ENCODE data around the gene BOD1.

Gene BOD1

GRCh38 chr5:173616577-173617118, at the start of gene BOD1:
BOD1 (minus strand) TSS chr5:173616650; CDS start chr5:173616436, 214 bp downstream.
- peak; percentile 99 for DNase-seq (ENCODE audit: low read depth)

- DNase-seq (ENCODE audit: low read depth): no peak
These were observed 48.9 kb upstream of the BOD1 start for GRCh38 chr5:173665326-173665725.

- no peak for DNase-seq (ENCODE audit: low read depth)
These were observed 47.7 kb upstream of the BOD1 start for GRCh38 chr5:173664154-173664526.

- no peak for DNase-seq (ENCODE audit: low read depth)
These were observed 47.1 kb upstream of the BOD1 start for GRCh38 chr5:173663352-173664153.

GRCh38 chr5:173662581-173663351, 46.3 kb upstream of the BOD1 start:
- no peak for DNase-seq (ENCODE audit: low read depth)

- no peak for DNase-seq (ENCODE audit: low read depth)
These were observed 44.2 kb upstream of the BOD1 start for GRCh38 chr5:173660481-173661280.

GRCh38 chr5:173659423-173659822, 43.0 kb upstream of the BOD1 start:
- DNase-seq (ENCODE audit: low read depth): no peak

GRCh38 chr5:173657741-173658356, 41.4 kb upstream of the BOD1 start:
- DNase-seq (ENCODE audit: low read depth): no peak

- DNase-seq (ENCODE audit: low read depth): no peak
These were observed 38.8 kb upstream of the BOD1 start for GRCh38 chr5:173655196-173655797.

- no peak for DNase-seq (ENCODE audit: low read depth)
These were observed 37.5 kb upstream of the BOD1 start for GRCh38 chr5:173653822-173654523.

GRCh38 chr5:173648308-173648866, 31.9 kb upstream of the BOD1 start:
- DNase-seq (ENCODE audit: low read depth): no peak

GRCh38 chr5:173646692-173647091, 30.2 kb upstream of the BOD1 start:
- no peak for DNase-seq (ENCODE audit: low read depth)

- DNase-seq (ENCODE audit: low read depth): no peak
These were observed 29.6 kb upstream of the BOD1 start for GRCh38 chr5:173645890-173646574.

GRCh38 chr5:173645437-173645807, 29.0 kb upstream of the BOD1 start:
- DNase-seq (ENCODE audit: low read depth): no peak

GRCh38 chr5:173644673-173645436, 28.4 kb upstream of the BOD1 start:
- DNase-seq (ENCODE audit: low read depth): no peak

GRCh38 chr5:173643964-173644363, 27.5 kb upstream of the BOD1 start:
- no peak for DNase-seq (ENCODE audit: low read depth)

GRCh38 chr5:173642895-173643481, 26.5 kb upstream of the BOD1 start:
- DNase-seq (ENCODE audit: low read depth): no peak

- DNase-seq (ENCODE audit: low read depth): no peak
These were observed 25.9 kb upstream of the BOD1 start for GRCh38 chr5:173642191-173642816.

All from stromal cell of bone marrow (primary cell).